ENCODE measurements around the gene CCDC40. TPM values are rescaled to one million over a fixed set of nuclear protein-coding genes. Genes with fewer than 3 reads are reported as not detected.

The CCDC40 gene
- total RNA-seq, 1 experiment from 2014 or later = 16.3 TPM

DNA sequence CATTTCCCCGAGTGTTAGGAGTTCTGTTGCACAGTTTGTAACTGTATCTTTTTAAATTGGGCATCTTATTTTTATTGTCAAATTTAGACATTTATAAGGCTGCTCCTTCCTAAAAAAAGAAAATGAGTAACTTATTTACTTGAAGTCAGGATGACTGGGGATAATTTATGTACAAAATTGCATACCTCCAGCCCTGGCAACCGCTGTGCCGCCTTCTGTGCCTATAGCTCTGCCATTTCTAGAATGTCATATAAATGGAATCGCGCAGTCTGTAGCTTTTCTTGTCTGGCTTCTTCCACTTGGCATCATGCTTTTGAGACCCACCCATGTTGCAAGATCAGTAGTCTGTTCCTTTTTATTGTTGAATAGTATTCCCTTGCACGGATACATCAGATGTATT lies 36.0 kb downstream of the CCDC40 start:
- DNase-seq (ENCODE audit: low spot score) (no peak), ATAC-seq (no peak)
- Mint-ChIP-seq H3K36me3 (no peaks in the 10 kb centered on the region), H3K4me1 (no peaks in the 10 kb centered on the region; the same call in 1 of the 2 replicates), H3K27ac (no peak overlapping the region), H3K27me3 (ENCODE audit: low read depth) (no peaks in the 10 kb centered on the region), H3K9me3 (no peaks in the 10 kb centered on the region), H3K4me3 (no peak overlapping the region)
- no peak for TF ChIP-seq FOXJ3 (CRISPR knock-in tag; IDR thresholded peaks at IDR 0.05; ENCODE audit: borderline replicate concordance)
- TF ChIP-seq ELF4 (CRISPR knock-in tag; IDR thresholded peaks at IDR 0.05; ENCODE audit: low read depth) = no peak
- TF ChIP-seq, protein P1, sequence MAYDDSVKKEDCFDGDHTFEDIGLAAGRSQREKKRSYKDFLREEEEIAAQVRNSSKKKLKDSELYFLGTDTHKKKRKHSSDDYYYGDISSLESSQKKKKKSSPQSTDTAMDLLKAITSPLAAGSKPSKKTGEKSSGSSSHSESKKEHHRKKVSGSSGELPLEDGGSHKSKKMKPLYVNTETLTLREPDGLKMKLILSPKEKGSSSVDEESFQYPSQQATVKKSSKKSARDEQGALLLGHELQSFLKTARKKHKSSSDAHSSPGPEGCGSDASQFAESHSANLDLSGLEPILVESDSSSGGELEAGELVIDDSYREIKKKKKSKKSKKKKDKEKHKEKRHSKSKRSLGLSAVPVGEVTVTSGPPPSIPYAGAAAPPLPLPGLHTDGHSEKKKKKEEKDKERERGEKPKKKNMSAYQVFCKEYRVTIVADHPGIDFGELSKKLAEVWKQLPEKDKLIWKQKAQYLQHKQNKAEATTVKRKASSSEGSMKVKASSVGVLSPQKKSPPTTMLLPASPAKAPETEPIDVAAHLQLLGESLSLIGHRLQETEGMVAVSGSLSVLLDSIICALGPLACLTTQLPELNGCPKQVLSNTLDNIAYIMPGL (CRISPR knock-in tag; IDR thresholded peaks at IDR 0.05) = no peak
- TF ChIP-seq, protein P2, sequence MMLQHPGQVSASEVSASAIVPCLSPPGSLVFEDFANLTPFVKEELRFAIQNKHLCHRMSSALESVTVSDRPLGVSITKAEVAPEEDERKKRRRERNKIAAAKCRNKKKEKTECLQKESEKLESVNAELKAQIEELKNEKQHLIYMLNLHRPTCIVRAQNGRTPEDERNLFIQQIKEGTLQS (CRISPR knock-in tag; conservative IDR thresholded peaks at IDR 0.05) = no peak
- TF ChIP-seq, protein P3, sequence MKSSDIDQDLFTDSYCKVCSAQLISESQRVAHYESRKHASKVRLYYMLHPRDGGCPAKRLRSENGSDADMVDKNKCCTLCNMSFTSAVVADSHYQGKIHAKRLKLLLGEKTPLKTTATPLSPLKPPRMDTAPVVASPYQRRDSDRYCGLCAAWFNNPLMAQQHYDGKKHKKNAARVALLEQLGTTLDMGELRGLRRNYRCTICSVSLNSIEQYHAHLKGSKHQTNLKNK (CRISPR knock-in tag; IDR thresholded peaks at IDR 0.05) = no peak
- no peak for TF ChIP-seq OVOL2 (CRISPR knock-in tag; IDR thresholded peaks at IDR 0.05; ENCODE audit: borderline replicate concordance)
- TF ChIP-seq SOX15 (CRISPR knock-in tag; IDR thresholded peaks at IDR 0.05) = no peak
- TF ChIP-seq, protein P4, sequence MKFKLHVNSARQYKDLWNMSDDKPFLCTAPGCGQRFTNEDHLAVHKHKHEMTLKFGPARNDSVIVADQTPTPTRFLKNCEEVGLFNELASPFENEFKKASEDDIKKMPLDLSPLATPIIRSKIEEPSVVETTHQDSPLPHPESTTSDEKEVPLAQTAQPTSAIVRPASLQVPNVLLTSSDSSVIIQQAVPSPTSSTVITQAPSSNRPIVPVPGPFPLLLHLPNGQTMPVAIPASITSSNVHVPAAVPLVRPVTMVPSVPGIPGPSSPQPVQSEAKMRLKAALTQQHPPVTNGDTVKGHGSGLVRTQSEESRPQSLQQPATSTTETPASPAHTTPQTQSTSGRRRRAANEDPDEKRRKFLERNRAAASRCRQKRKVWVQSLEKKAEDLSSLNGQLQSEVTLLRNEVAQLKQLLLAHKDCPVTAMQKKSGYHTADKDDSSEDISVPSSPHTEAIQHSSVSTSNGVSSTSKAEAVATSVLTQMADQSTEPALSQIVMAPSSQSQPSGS (CRISPR knock-in tag; IDR thresholded peaks at IDR 0.05; ENCODE audit: borderline replicate concordance, low read depth) = no peak
- TF ChIP-seq, protein P5, sequence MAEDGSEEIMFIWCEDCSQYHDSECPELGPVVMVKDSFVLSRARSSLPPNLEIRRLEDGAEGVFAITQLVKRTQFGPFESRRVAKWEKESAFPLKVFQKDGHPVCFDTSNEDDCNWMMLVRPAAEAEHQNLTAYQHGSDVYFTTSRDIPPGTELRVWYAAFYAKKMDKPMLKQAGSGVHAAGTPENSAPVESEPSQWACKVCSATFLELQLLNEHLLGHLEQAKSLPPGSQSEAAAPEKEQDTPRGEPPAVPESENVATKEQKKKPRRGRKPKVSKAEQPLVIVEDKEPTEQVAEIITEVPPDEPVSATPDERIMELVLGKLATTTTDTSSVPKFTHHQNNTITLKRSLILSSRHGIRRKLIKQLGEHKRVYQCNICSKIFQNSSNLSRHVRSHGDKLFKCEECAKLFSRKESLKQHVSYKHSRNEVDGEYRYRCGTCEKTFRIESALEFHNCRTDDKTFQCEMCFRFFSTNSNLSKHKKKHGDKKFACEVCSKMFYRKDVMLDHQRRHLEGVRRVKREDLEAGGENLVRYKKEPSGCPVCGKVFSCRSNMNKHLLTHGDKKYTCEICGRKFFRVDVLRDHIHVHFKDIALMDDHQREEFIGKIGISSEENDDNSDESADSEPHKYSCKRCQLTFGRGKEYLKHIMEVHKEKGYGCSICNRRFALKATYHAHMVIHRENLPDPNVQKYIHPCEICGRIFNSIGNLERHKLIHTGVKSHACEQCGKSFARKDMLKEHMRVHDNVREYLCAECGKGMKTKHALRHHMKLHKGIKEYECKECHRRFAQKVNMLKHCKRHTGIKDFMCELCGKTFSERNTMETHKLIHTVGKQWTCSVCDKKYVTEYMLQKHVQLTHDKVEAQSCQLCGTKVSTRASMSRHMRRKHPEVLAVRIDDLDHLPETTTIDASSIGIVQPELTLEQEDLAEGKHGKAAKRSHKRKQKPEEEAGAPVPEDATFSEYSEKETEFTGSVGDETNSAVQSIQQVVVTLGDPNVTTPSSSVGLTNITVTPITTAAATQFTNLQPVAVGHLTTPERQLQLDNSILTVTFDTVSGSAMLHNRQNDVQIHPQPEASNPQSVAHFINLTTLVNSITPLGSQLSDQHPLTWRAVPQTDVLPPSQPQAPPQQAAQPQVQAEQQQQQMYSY (CRISPR knock-in tag; IDR thresholded peaks at IDR 0.05) = no peak
- TF ChIP-seq, protein P6, sequence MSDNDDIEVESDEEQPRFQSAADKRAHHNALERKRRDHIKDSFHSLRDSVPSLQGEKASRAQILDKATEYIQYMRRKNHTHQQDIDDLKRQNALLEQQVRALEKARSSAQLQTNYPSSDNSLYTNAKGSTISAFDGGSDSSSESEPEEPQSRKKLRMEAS (CRISPR knock-in tag; IDR thresholded peaks at IDR 0.05) = no peak
- ChIA-PET POLR2A (no interaction called here), CTCF (interaction anchor here (0.6 to 1.2 kb wide), 2 partner anchors 29 to 64 kb away, joined by 3 to 4 read pairs; partner anchors contain the start of gene GAA)

DNA sequence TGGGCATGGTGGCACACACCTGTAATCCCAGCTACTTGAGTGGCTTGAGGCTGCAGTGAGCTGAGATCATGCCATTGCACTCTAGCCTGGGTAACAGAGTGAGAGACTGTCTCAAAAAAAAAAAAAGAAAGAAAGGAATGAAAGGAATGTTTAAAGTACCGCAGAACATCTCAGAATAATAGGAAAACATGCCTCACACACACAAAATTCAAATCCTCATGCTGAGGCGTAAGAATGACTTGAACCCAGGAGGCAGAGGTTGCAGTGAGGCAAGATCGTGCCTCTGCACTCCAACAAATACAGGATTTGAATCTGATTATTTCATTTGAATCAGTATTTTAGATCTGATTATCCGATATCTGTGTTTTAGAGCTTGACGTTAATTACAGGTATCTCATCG lies 43.6 kb downstream of the CCDC40 start:
- H3K4me3 Mint-ChIP-seq = no peak overlapping the region
- peaks cover 3% of the 10 kb centered on the region; the same call in 1 of the 2 replicates for H3K9me3 Mint-ChIP-seq
- no peak overlapping the region for H3K27ac Mint-ChIP-seq
- no peaks in the 10 kb centered on the region for H3K27me3 Mint-ChIP-seq (ENCODE audit: low read depth)
- ChIA-PET POLR2A (no interaction called here), CTCF (interaction anchor here (0.6 to 7.1 kb wide), 4 partner anchors 21 to 334 kb away, joined by 3 to 72 read pairs (median 22); partner anchors contain the start of gene GAA)
- H3K36me3 Mint-ChIP-seq = no peaks in the 10 kb centered on the region
- no peak for ATAC-seq
- DNase-seq (ENCODE audit: low spot score) = no peak
- H3K4me1 Mint-ChIP-seq = peaks cover 8% of the 10 kb centered on the region; the same call in 1 of the 2 replicates
- TF ChIP-seq, protein P5 (CRISPR knock-in tag; IDR thresholded peaks at IDR 0.05) = no peak
- TF ChIP-seq IRF2 (CRISPR knock-in tag; IDR thresholded peaks at IDR 0.05; ENCODE audit: borderline replicate concordance, low read depth) = no peak
- TF ChIP-seq, protein P7, sequence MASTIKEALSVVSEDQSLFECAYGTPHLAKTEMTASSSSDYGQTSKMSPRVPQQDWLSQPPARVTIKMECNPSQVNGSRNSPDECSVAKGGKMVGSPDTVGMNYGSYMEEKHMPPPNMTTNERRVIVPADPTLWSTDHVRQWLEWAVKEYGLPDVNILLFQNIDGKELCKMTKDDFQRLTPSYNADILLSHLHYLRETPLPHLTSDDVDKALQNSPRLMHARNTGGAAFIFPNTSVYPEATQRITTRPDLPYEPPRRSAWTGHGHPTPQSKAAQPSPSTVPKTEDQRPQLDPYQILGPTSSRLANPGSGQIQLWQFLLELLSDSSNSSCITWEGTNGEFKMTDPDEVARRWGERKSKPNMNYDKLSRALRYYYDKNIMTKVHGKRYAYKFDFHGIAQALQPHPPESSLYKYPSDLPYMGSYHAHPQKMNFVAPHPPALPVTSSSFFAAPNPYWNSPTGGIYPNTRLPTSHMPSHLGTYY (CRISPR knock-in tag; IDR thresholded peaks at IDR 0.05) = no peak
- TF ChIP-seq, protein P8, sequence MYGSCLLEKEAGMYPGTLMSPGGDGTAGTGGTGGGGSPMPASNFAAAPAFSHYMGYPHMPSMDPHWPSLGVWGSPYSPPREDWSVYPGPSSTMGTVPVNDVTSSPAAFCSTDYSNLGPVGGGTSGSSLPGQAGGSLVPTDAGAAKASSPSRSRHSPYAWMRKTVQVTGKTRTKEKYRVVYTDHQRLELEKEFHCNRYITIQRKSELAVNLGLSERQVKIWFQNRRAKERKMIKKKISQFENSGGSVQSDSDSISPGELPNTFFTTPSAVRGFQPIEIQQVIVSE (CRISPR knock-in tag; IDR thresholded peaks at IDR 0.05; ENCODE audit: borderline replicate concordance) = no peak
- TF ChIP-seq, protein P9, sequence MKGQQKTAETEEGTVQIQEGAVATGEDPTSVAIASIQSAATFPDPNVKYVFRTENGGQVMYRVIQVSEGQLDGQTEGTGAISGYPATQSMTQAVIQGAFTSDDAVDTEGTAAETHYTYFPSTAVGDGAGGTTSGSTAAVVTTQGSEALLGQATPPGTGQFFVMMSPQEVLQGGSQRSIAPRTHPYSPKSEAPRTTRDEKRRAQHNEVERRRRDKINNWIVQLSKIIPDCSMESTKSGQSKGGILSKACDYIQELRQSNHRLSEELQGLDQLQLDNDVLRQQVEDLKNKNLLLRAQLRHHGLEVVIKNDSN (CRISPR knock-in tag; IDR thresholded peaks at IDR 0.05) = no peak
- no peak for TF ChIP-seq CREM (CRISPR knock-in tag; IDR thresholded peaks at IDR 0.05)
- TF ChIP-seq, protein P6 (CRISPR knock-in tag; IDR thresholded peaks at IDR 0.05) = no peak
- TF ChIP-seq, protein P10, sequence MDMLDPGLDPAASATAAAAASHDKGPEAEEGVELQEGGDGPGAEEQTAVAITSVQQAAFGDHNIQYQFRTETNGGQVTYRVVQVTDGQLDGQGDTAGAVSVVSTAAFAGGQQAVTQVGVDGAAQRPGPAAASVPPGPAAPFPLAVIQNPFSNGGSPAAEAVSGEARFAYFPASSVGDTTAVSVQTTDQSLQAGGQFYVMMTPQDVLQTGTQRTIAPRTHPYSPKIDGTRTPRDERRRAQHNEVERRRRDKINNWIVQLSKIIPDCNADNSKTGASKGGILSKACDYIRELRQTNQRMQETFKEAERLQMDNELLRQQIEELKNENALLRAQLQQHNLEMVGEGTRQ (CRISPR knock-in tag; IDR thresholded peaks at IDR 0.05) = no peak
- TF ChIP-seq ZNF396 (CRISPR knock-in tag; IDR thresholded peaks at IDR 0.05; ENCODE audit: borderline replicate concordance) = no peak

All from WTC11 (cell line).